Measurements from ENCODE around the gene CLEC6A.
"Not testable (repeated sequence)": the region's sequence is repeated elsewhere in the genome, so short reads cannot be mapped to it uniquely, and the experiment has no call there.

Gene CLEC6A

DNA sequence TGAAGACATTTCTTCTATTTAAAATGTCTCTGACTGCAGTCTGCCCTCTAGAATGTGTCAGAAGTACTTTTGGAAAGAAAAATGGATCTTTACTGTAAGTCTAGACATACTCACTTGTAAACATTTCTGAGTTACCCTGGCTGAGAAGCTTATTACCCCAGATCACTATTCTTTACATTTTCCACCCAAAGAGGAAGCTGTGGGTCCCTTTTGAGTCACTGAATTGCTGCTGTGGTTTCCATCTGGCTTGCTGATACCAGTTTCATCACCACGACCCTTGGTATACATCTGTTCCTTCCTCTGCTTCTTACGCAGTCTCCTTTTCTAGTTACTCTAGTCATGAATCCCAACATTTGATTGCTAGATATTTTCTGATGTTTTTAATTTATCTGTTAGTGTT lies 37.3 kb downstream of the CLEC6A start:
- in situ Hi-C loops (cut with MboI; ENCODE audit: low sequenced_read_pairs), result no loop called here

- in situ Hi-C loops (cut with MboI; ENCODE audit: low sequenced_read_pairs), result not testable (repeated sequence)
These were observed 39.9 kb downstream of the CLEC6A start for GRCh38 chr12:8495671-8496070.

DNA sequence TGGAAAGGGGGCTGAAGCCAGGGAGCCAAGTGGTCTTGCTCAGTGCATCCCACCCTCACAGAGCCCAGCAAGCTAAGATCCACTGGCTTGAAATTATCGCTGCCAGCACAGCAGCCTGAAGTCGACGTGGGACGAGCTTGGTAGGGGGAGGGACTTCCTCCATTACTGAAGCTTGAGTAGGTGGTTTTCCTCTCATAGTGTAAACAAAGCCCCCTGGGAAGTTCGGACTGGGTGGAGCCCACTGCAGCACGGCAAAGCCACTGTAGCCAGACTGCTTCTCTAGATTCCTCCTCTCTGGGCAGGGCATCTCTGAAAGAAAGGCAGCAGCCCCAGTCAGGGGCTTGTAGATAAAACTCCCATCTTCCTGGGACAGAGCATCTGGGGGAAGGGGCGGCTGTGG lies 40.3 kb downstream of the CLEC6A start:
- in situ Hi-C loops (cut with MboI; ENCODE audit: low sequenced_read_pairs), result not testable (repeated sequence)

DNA sequence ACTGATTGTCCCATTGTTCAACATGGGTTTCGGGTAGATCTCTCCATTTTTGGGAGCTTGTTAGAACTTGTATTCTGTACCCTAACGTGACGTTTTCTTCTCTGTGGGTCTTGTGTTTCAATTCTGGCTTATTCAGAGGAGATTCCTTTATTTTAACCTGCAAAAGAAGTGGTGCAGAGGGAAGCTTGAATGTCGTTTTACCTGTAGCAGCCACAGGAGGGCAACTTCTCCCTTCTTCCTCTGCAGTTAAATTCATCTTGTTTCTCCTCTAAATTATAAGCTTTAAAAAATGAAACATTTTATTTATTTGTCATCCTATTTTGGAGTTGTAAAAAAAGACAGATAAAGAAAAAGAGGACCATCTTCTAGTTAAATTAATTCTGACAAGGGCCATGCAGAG lies 43.9 kb downstream of the CLEC6A start:
- in situ Hi-C loops (cut with MboI; ENCODE audit: low sequenced_read_pairs), result no loop called here

- in situ Hi-C loops (cut with MboI; ENCODE audit: low sequenced_read_pairs), result no loop called here
These were observed 46.0 kb downstream of the CLEC6A start for GRCh38 chr12:8501720-8502119.

- in situ Hi-C loops (cut with MboI; ENCODE audit: low sequenced_read_pairs), result no loop called here
These were observed 48.6 kb downstream of the CLEC6A start for GRCh38 chr12:8504351-8504750.

GRCh38 chr12:8507596-8507995 lies 51.8 kb downstream of the CLEC6A start:
- in situ Hi-C loops (cut with MboI; ENCODE audit: low sequenced_read_pairs), result no loop called here

- in situ Hi-C loops (cut with MboI; ENCODE audit: low sequenced_read_pairs), result no loop called here
These were observed 52.5 kb downstream of the CLEC6A start for GRCh38 chr12:8508223-8508622.

- in situ Hi-C loops (cut with MboI; ENCODE audit: low sequenced_read_pairs), result no loop called here
These were observed 53.4 kb downstream of the CLEC6A start for GRCh38 chr12:8508910-8509841.

DNA sequence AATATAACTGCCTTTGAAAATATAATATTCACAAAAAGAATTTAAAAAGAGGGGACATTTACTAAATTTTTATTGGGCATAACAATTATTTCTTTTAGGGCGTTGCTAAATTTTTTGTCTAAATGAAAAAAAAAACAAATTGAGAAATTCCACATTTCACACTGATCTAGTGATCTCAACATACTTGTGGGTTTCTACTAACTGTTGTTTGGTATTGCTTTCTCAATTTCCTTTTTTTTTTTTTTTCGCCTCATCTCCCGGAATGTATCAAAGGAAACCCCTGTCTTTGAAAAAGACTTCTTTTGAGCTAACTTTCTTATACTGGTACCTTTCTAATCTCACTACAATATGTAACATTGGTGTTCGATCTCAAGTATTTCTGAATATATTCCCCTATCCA lies 57.5 kb downstream of the CLEC6A start, which contains the start of gene CLEC4D:
Gene CLEC4D, plus strand, starts transcription at position 248 of the 400 bp plus-strand sequence. CDS start 230 bp downstream, outside the sequence.
- in situ Hi-C loops (cut with MboI; ENCODE audit: low sequenced_read_pairs), result no loop called here

DNA sequence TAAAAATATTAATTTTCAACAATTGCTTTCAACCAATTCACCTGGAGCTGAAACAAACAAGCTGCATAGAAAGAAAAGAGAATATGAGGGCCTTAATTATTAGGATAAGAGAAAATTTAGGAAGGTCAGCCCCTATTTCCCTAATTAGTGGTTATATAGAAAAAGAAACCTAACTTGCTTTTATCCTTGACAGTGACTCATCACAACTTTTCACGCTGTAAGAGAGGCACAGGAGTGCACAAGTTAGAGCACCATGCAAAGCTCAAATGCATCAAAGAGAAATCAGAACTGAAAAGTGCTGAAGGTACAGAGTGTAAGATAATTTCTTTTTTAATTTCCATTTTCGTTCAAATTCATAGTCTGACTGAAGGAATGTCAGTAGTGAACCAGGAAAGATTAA lies 62.2 kb downstream of the CLEC6A start:
- in situ Hi-C loops (cut with MboI; ENCODE audit: low sequenced_read_pairs), result no loop called here

DNA sequence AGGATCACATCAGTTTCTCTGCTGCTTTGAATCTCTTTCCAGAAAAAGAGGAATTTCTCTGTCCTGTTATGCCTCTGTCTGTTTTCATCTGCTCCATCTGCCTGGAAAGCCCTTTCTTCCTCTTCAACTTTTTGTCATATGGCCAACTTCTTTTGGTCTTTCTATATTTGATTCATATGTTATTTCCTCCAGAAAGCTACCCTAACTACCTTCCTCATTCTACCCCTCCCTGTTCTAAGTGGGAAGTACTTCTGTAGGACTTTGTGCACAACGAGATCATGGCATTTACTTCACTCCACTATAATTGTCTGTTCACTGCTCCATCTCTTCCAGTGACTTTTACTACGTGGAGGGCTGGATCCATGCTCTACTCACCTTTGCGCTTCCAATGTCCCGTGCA lies 63.4 kb downstream of the CLEC6A start:
- in situ Hi-C loops (cut with MboI; ENCODE audit: low sequenced_read_pairs), result no loop called here

- in situ Hi-C loops (cut with MboI; ENCODE audit: low sequenced_read_pairs), result no loop called here
These were observed 71.7 kb downstream of the CLEC6A start for GRCh38 chr12:8527250-8528130.

Measured in HL-60/S4 treated with retinoic acid at 250 ng/mL for 4 days and 3 days (cell line).